ENCODE measurements around the gene HES1. TPM values are rescaled to one million over a fixed set of nuclear protein-coding genes. Genes with fewer than 3 reads are reported as not detected.

Gene HES1
- total and polyA plus RNA-seq, 9 of the 15 experiments (the other 6 are each of a cell fraction or from before 2014, with no cell fraction given) = 3.4 to 37.0 (median 19.3) TPM

- peak; percentile 88 for TF ChIP-seq RBM22 (IDR thresholded peaks at IDR 0.05; ENCODE audit: low read depth, low read length, poor library complexity, severe bottlenecking)
- no peak for TF ChIP-seq NR2F6 (CRISPR knock-in tag; IDR thresholded peaks at IDR 0.05)
- 0 out of 4 replicates have a peak, but pooled peaks of 1 of the 2 experiments have one; percentile 8 for TF ChIP-seq FOXK2 (conservative IDR thresholded peaks at IDR 0.05 in 1 of 2, IDR thresholded peaks at IDR 0.05 in 1 of 2; ENCODE audit: low read depth in 2 of 2)
- peak; percentile 91 for TF ChIP-seq ZNF592 (IDR thresholded peaks at IDR 0.05)
- TF ChIP-seq AFF4 (CRISPR knock-in tag; IDR thresholded peaks at IDR 0.05) = no peak
- TF ChIP-seq STAT5A (IDR thresholded peaks at IDR 0.05; ENCODE audit: borderline replicate concordance, low read length) = no peak
- no peak for TF ChIP-seq NELFE (IDR thresholded peaks at IDR 0.05; ENCODE audit: insufficient read depth, insufficient read length)
- no peak for TF ChIP-seq HDAC6 (IDR thresholded peaks at IDR 0.05; ENCODE audit: low read depth, low read length)
- TF ChIP-seq TARDBP (IDR thresholded peaks at IDR 0.05) = no peak
- TF ChIP-seq RFX1 (IDR thresholded peaks at IDR 0.05) = no peak
- TF ChIP-seq TRIM24 (IDR thresholded peaks at IDR 0.05) = no peak
- TF ChIP-seq ZNF23 (CRISPR knock-in tag; IDR thresholded peaks at IDR 0.05) = no peak
- no peak for TF ChIP-seq POU5F1 (IDR thresholded peaks at IDR 0.05; ENCODE audit: borderline replicate concordance, low read depth, low read length, partially characterized antibody)
- TF ChIP-seq SREBF1 (IDR thresholded peaks at IDR 0.05; ENCODE audit: borderline replicate concordance, low read depth, low read length) = no peak
- no peak for TF ChIP-seq PCBP2 (IDR thresholded peaks at IDR 0.05; ENCODE audit: low read depth, low read length, poor library complexity, severe bottlenecking)
- TF ChIP-seq MAFK (IDR thresholded peaks at IDR 0.05; ENCODE audit: low read length) = no peak
- no peak for TF ChIP-seq MITF (IDR thresholded peaks at IDR 0.05)
- no peak for TF ChIP-seq ZEB2 (IDR thresholded peaks at IDR 0.05)
Measured at GRCh38 chr3:194137506-194138474, 1.8 kb downstream of the HES1 start (continued).
